NCI-H1417 treated with DMSO at 0.1 percent for 48 hours (cell line): ENCODE results near the gene DNAH10.

Experiments used
- DNase-seq: peaks from one replicate; lab custom pipeline; 2025; lab: John Stamatoyannopoulos, UW

DNAH10 gene

DNA sequence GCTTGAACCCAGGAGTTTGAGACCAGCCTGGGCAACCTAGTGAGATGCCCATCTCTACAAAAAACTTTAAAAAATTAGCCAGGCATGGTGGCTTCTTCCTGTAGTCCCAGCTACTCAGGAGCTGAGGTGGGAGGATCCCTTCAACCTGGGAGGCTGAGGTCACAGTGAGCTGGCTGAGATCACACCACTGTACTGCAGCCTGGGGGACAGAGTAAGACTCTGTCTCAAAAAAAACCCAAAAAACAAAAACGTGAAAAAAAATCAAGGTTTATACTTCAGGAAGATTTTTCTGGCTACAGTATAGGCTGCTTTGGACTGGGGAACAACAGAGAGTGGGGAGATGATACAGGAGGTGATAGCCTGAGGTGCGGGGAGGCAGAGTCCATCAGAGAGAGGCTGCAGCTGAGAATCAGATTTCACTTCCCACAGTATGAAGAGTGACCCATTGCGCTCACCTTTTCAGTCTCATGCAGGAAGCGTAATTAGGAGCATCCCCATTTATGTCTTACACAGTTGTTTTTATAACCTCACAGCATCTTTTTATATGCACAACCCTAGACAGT lies 28.9 kb downstream of the DNAH10 start:
- no peak for DNase-seq

DNA sequence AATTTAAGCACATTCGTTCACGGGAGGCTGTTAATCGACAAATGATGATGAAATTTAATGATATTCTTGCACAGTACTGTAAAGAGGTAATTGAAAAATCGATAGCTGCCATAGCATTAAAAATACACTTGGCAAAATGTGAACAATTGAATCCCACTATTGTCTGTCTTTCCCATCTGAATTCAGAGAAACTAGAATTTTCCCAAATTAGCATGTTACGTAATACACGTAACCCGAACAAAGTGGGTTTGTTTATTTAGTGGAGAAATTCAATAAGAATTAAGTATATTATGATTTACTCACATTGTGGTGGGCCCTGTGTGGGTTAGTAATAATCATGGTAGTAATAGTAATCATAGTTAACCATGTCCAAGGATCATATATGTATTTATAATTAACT lies 31.9 kb downstream of the DNAH10 start:
- DNase-seq = no peak

DNA sequence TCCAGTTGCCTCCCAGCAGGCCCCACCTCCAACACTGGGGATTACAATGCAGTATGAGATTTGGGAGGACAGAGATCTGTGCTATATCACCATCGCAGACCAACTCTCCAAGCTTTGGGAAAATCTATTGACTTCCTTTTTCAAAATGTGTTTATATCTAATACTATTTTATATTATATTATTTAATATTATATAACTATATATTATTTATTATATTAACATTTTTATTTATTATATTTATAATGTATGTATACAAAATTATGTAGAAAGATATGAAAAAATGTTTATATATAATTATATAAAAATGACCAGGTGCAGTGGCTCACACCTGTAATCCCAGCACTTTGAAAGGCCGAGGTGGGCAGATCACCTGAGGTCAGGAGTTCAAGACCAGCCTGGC lies 36.4 kb downstream of the DNAH10 start:
- no peak for DNase-seq

DNA sequence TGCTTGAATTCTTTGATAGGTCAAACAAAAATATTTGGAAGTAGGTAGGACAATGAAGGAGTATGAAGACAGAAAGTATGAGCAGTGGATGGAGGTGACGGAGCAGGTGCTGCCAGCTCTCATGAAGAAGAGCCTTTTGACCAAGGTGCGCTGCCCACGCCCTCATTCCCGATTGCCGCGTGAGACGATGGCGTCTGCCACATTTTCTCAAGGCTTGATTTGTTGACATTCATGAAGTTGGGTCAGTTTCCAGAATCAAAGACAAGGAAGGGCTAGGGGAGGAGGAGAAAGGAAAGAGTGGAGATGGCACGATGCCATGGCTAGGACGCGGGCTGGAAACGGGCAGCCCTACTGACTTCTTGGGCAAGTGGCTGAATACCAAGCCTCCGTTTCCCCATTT lies 37.1 kb downstream of the DNAH10 start:
- DNase-seq = no peak

DNA sequence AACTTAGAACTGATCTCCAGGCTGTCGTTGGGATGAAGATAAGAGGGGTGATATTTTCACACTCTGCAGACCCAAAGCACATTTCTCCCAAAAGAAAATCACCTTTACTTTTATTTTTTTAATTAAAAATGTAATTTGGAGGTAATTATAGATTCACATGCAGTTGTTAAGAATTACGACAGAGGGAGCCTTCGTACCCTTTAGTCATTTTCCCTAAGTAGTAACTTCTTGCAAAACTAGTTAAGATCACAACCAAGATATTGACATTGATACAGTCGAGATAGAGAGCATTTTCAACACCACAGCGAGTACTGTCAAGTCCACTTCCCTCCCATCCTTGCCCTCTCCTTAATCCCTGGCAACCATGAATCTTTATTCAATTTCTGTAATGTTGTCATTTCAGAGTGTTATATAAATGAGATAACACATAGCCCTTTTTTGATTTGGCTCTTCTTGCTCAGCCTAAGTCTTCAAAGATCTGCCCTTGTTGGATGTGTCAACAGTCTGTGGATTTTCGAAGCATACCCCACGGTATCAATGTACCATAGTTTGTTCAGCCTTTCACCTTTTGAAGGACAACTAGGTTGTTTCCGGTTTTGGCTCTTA lies 39.6 kb downstream of the DNAH10 start:
- no peak for DNase-seq

GRCh38 chr12:123805173-123805572 lies 43.1 kb downstream of the DNAH10 start:
- DNase-seq = no peak

GRCh38 chr12:123807002-123807401 lies 44.9 kb downstream of the DNAH10 start:
- no peak for DNase-seq

DNA sequence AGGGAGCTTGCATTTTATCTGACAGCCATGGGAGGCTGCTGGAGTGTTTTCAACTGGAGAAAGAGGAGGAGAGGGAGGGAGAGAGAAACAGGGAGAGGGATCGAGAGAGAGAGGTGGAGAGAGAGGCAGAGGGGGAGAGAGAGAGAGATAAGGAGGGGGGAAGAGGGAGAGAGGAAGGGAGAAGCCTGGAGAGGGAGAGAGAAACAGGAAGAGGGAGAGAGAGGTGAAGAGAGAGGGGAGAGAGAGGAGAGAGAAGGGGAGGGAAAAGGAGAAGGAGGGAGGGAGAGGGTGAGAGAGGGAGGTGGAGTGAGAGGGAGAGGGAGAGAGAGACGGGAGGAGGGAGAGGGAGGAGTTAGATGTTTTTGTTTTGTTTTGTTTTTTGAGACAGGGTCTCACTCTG lies 45.6 kb downstream of the DNAH10 start:
- DNase-seq = no peak

GRCh38 chr12:123808167-123808566 lies 46.1 kb downstream of the DNAH10 start:
- DNase-seq = no peak

- DNase-seq = no peak
These were observed 51.2 kb downstream of the DNAH10 start for GRCh38 chr12:123813349-123813748.

DNA sequence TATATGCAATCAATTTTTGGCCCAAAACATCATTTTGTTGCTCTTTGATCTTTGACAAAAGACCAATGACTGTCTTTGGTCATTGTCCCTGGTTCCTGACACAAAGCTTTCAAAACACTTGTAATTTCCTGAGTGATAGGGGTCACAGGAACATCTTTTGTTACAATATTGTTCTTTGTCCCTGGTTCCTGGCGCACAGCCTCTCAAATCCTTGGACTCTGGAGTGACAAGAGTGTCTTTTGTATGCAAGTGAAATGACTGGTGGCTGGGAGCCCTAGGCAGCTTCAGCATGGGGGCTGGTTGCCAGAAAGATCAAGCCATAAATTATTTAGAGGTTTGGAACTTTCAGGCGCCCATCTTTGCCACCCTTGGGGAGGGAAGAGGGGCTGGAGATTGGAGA lies 53.9 kb downstream of the DNAH10 start:
- no peak for DNase-seq

- no peak for DNase-seq
These were observed 54.9 kb downstream of the DNAH10 start for GRCh38 chr12:123816896-123817537.

DNA sequence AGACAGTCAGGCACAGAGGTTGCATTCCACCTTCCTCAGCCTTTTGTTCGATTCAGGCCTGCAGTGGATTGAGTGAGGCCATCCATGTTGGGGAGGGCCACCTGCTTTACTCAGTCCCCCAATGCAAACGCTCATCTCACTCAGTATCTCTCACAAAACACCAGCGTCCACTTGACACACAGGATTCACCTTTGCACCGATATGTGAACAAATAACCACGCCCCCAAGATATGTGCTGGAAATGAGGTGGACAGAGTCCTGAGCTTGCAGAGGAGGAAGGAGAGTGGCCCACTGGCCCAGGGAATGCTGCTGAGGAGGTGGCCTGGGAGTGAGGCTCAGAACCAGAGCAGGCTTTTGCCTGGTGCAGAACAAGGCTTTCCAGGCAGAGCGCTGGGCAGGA lies 60.7 kb downstream of the DNAH10 start:
- no peak for DNase-seq

DNA sequence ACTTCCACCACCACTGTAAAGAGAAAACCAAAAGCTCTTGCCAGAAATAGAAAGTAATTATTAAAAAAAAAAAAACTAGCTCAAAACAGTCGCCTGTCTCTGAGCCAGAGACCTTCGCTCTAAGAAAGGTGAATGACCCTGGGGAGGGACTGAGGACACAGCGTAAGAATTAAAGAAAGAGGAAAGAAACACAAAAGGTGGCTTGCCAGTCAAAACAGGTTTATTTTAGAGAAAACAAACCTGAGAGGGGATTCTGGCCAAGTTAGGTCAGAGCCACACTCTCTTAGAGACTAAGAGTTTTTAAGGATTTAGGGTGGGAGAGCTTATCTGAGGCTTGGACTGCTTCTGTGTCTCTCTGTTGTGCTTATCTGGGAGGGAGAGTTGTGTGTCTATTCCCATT lies 66.0 kb downstream of the DNAH10 start:
- DNase-seq = no peak

DNA sequence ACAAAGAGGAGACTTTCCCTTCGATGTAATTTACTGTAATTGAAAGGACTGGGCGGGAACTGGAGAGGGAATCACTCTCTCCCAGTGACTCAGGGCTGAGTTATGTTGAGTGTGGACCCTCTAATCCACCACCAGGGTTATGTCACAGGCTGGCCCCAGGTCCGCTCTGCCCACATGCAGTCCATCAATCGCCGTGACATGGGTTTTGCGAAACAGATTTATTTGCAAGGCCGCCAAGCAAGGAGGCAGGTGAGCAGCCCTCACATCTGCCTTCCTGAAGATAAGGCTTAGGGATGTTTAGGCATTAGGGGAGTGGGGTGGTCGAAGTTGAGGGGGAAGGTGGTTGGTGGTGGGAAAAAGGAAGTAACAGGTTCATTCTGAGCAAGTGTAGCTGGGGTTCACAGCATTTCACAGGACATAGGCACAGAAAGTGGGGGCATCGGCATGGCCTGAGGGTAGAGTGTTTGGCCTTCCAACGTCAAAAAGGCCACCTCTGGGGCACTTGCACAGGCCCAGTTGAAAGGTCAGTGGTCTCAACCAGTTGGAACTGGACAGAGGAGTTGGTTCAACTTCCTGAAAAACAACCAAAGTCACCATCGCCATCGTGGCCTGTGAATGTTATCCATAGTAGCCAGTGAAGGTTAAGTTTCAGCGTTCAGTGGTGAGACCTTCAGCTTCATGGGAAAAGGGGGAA lies 66.9 kb downstream of the DNAH10 start:
- DNase-seq = no peak

- no peak for DNase-seq
These were observed 67.5 kb downstream of the DNAH10 start for GRCh38 chr12:123829561-123829960.

- no peak for DNase-seq
These were observed 68.6 kb downstream of the DNAH10 start for GRCh38 chr12:123830675-123831074.

DNA sequence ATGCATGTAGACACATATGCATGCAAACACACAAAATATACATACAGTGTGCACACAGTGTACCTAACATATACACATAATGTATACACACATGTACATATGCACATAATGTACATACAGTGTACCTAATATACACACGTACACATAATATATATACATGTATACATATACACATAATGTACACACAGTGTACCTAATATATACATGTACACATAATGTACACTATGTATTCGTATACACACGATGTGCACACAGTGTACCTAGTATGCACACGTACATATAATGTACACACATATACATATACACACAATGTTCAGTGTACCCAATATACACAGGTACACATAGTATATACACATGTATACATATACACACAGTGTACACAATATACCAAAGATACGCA lies 70.0 kb downstream of the DNAH10 start:
- DNase-seq = no peak

DNA sequence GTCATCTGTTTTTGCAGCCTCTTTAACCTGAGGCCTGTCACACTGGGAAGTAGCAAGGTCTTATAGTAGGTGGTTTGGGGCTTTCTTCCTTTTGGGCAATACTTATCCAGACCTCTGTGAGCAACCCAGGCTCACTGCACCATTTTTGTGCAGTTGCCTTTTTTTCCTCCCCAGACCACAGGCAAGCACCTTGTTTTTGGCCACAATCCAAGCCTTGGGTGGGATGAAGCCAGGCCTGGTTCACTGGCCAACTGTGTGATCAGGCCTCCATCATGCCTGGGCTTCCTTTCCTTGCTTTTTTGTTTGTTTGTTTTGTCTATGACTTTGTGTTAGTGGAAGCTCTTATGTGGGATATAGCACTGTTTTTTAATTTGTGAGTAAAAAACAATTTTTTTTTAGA lies 71.7 kb downstream of the DNAH10 start:
- no peak for DNase-seq

GRCh38 chr12:123834845-123835244 lies 72.7 kb downstream of the DNAH10 start:
- DNase-seq = no peak

- DNase-seq = no peak
These were observed 74.2 kb downstream of the DNAH10 start for GRCh38 chr12:123836292-123836691.

DNA sequence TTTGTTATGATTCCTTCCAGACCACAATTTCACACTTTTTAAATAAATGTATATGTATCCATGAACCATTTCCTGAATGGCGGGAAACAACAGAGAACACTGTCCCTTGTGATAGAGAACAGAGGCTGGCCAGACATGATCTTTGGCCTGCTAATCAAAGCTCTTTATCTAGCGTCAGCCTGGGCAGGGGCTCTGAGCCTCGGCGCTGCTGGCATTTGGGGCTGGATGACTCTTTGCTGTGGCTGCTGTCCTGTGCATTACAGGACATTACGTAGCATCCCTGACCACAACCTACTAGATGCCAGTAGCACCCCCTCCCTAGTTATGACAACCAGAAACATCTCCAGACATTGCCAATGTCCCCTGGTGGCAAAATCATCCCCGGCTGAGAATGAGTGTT lies 77.7 kb downstream of the DNAH10 start:
- DNase-seq = no peak

GRCh38 chr12:123840765-123841425 lies 78.8 kb downstream of the DNAH10 start:
- no peak for DNase-seq
